Left forelimb (tissue), 1 donor: ENCODE measurements around the gene FAM227B.
"Not testable (repeated sequence)": the region's sequence is repeated elsewhere in the genome, so short reads cannot be mapped to it uniquely, and the experiment has no call there.

Experiments
- DNase-seq: peaks from one replicate; pipeline ENCODE4 v3.0.0-alpha.2; 2018; ENCODE audit warnings: low spot score

The FAM227B gene

GRCh38 chr15:49492830-49493229 is 127.8 kb downstream of the FAM227B start:
- DNase-seq = no peak

- DNase-seq = no peak
Measured at GRCh38 chr15:49492151-49492550, 128.5 kb downstream of the FAM227B start.

DNA sequence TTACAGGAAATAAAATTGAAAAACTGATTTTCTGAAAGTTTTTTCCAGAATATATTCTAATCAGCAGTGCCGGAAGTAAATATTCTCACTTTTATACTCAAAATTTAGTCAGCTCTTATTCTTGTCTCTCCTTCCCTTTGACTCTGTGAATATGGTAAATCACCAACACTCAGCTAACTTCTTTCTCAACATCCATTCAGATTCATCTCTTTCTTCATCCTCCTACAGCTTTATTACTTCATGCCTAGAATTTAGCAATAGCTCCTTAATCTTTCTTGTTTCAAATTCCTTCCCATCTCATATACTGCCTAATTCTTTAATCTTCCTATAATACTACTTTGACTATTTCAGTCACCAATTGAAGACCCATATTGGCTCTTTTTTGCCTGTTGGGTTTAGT is 129.7 kb downstream of the FAM227B start:
- DNase-seq = no peak

- not testable (repeated sequence) for DNase-seq
Measured at GRCh38 chr15:49485401-49485800, 135.2 kb downstream of the FAM227B start.

- not testable (repeated sequence) for DNase-seq
Measured at GRCh38 chr15:49478982-49479381, 141.6 kb downstream of the FAM227B start.

DNA sequence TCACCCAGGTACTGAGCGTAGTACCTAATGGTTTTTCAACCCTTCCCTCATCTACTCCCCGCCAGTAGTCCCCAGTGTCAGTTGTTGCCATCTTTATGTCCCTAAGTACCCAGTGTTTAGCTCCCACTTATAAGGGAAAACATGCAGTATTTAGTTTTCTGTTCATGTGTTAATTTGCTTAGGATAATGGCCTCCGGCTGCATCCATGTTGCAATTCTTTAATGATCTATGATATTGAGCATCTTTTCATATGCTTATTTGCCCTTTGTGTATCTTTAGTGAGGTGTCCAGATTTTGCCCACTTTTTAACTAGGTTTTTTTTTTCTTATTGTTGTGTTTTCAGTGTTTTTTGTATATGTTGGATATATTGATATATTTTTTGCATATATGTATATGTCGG is 142.6 kb downstream of the FAM227B start:
- not testable (repeated sequence) for DNase-seq

- no peak for DNase-seq
Measured at GRCh38 chr15:49473031-49473430, 147.6 kb downstream of the FAM227B start.

GRCh38 chr15:49472338-49472737 is 148.3 kb downstream of the FAM227B start:
- DNase-seq = no peak

GRCh38 chr15:49471733-49472132 is 148.9 kb downstream of the FAM227B start:
- no peak for DNase-seq

DNA sequence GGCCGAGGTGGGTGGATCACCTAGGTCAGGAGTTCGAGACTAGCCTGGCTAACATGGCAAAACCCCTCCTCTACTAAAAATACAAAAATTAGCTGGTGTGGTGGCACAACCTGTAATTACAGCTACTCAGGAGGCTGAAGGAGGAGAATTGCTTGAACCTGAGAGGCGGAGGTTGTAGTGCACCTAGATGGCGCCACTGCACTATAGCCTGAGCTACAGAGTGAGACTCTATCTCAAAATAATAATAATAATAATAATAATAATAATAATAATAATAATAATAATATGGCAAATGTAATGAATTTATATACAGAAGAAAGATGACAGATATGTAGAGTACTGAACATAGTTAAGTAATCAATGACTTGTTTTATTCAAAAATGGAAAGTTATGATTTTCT is 149.4 kb downstream of the FAM227B start:
- not testable (repeated sequence) for DNase-seq

- no peak for DNase-seq
Measured at GRCh38 chr15:49468481-49468839, 152.2 kb downstream of the FAM227B start.

DNA sequence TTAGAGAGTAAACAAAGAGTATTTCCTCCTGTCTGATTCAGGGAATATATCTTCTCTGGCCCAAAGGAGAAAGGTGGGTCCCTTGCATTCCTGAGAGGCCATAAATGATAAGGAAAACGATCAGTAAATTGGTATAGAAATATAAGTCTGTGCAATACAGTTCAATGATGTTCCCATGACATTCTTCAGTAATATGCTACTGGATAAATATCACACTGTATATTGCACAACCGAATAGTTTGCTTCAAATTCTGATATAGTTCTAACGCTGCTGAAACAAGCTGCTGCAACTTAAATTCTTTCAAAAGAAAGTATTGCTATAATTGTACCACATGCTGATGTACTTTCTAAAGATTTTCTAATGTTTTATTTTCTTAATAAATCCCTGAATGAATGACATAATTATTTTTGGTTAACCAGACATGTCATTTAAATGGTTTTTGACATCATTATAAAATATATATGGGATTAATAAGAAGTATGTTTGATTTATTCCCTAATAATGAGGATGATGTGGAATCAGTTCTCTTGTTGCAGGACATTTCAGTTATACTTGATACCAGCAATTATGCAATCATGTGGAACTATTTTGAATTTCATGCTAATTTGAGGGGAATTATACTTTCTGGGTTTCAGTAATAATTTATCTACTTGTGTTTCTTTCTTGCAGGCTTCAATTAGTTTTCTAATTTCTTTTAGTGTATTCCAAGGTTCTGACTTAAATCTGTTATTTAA is 152.7 kb downstream of the FAM227B start:
- no peak for DNase-seq

- DNase-seq = no peak
Measured at GRCh38 chr15:49466119-49466518, 154.5 kb downstream of the FAM227B start.

DNA sequence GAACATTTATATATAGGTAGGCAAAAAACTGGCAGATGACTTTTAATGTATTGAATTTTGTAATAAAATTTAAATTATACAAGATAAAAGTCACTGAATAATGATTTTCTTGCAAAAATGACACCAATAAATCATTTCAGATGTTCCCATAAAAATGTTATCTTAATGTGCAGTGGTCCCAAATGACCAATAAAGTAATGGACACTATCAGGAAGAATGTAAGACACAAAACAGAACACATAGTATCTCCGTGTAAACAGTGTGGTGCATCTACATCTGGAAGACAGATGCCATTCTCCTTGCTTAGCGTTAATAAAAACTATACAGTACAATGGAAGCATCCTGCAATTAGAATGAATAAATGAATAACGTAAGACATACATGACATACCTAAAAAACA is 156.1 kb downstream of the FAM227B start:
- DNase-seq = no peak

DNA sequence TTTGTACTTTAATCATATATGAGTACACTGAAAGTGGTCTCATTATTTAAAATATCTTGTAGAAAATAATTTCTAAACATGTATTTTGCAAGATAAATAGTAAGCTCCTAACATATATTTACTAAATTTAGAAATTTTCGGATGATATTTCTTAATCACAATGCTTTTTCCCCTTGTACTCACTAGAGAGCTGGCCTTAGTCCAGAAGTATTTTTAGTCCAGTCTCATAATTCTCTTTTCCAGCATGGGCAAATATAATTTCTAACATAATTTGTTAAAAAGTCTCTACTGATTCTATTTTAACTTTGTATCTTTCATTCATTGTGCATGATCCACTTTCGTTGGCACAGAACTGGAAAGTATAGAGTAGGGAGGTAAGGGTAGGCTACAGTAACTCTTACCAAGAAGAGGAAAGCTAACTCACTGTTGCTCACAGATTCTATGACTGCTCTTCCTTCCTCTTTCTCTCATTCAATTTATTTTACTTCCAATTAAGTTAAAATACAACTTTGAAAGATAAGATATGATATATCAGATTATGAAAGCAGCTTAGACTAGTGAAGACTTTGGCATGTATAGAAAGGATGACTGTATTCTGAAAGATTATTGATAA is 158.3 kb downstream of the FAM227B start:
- DNase-seq = no peak

DNA sequence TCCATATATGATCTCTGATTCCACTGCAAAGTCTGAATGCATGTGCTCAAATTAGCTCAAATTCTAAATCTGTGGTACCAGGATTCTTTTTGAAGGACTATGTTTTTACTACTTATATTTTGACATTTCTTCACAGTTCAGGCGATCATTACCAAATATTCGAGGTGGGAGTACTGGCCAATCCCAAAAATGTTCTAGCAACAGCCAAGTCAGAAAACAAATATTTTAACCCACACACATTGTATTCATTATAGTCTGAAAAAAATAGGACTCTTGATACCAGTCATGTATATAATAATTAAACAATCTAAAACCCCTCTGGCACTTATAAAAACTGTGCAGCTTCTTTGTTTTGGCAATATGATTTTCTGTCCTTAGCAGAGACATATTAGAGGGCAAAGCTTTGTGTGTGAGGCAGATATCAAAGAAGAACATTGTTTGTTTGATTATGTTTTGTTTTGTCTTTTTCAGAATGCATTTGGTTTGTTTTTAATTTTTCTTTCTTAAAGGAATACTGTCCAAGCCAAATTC is 160.1 kb downstream of the FAM227B start:
- DNase-seq = no peak

- DNase-seq = no peak
Measured at GRCh38 chr15:49458145-49458544, 162.5 kb downstream of the FAM227B start.

- DNase-seq = no peak
Measured at GRCh38 chr15:49456166-49456565, 164.5 kb downstream of the FAM227B start.

GRCh38 chr15:49452595-49452994 is 168.0 kb downstream of the FAM227B start:
- DNase-seq = no peak

- no peak for DNase-seq
Measured at GRCh38 chr15:49441816-49442215, 178.8 kb downstream of the FAM227B start.

DNA sequence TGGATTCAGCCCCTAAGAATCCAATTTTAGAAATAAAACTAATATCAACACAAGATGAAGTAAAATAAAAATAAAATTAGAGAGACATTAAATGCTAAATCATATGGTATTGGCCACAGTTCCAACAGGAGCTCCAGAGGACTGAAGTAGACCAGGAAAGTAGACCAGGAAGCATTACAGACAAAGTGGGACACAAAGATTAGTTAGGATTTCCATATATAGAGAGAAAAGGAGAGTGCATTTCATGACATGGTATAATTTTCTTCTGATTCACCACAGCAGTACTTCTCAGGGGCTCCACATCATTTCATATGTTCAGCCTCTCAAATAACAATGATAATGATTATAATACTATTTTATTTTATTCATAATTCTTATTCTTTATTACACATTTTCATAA is 179.3 kb downstream of the FAM227B start:
- no peak for DNase-seq

DNA sequence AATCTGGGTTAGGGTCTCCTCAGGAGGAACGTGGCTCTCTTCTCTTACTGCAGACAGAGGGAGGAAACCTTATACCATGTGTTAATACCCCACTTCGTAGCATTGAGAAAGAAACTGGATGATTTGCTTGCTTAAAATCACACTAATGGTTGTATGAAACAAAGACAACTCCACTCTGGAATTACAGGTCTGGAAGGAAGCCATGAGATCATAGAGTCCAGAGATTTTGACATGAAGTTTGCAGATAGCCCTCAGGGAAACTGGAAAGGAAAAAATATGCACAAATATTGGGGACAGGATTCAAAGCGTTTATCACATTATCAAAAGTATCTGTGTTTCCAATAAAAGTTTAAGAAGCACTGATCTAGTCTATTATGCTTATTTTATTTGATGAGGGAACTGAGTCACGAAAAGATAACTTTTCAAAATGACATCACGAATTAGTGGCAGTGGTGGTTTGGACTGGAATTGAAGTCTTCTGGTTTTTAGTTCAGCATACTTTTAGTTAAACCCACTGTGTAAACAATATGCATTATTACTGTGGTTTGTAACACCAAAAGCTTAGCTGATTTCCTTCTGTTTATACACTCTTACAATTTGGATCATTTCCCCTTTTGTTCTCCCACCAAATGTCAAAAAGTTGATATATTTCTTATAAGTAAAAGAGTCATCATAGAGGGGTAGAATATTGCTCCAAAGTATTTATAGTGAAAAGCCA is 180.8 kb downstream of the FAM227B start:
- no peak for DNase-seq
